Kidney epithelial cell (primary cell): Measurements from ENCODE around the gene TRIM51. TPM values are rescaled to one million over a fixed set of nuclear protein-coding genes. Genes with fewer than 3 reads are reported as not detected.
"Not testable (repeated sequence)": the region's sequence is repeated elsewhere in the genome, so short reads cannot be mapped to it uniquely, and the experiment has no call there.

Source experiments
- DNase-seq: peaks from one replicate; pipeline ENCODE4 v3.0.0-alpha.2; 2010; ENCODE audit warnings: low read depth
- H3K27me3 ChIP-seq: 2 replicates; pipeline ENCODE4 v1.6.0; 2011; ENCODE audit warnings: low read length; ENCODE audit not compliant: control insufficient read depth, insufficient read depth
- H3K36me3 ChIP-seq: 2 replicates; pipeline ENCODE4 v1.5.1; 2011; ENCODE audit warnings: low read length; ENCODE audit not compliant: control insufficient read depth, insufficient read depth
- H3K4me3 ChIP-seq: 2 replicates; pipeline ENCODE4 v1.5.1; 2011; ENCODE audit warnings: low read depth, mild to moderate bottlenecking, control low read depth, low read length
- CTCF ChIP-seq: IDR thresholded peaks from 2 replicates; pipeline ENCODE4 v1.5.1; 2011; ENCODE audit warnings: mild to moderate bottlenecking, moderate library complexity, low read length, control low read depth, inconsistent platforms; ENCODE audit not compliant: insufficient read depth, poor library complexity, severe bottlenecking
- total RNA-seq: library from RNA; depleted of rRNA; stranded (reverse); fragments of >200 nt; gene quantifications from 2 replicates; pipeline ENCODE4 v1.2.3, GENCODE V29; 2015

TRIM51 gene
- total RNA-seq, 1 donor from 2014 or later: not detected

GRCh38 chr11:55885481-55885880, 2.4 kb downstream of the TRIM51 start:
- not testable (repeated sequence) for H3K27me3 ChIP-seq

GRCh38 chr11:55895216-55895615, 12.1 kb downstream of the TRIM51 start:
- no peak overlapping the region for H3K4me3 ChIP-seq
- H3K36me3 ChIP-seq: no peaks in the 10 kb centered on the region
- TF ChIP-seq CTCF: no peak
- no peaks in the 10 kb centered on the region for H3K27me3 ChIP-seq
- no peak for DNase-seq

More at GRCh38 chr11:55885481-55885880, 2.4 kb downstream of the TRIM51 start:
- DNase-seq, H3K4me3 ChIP-seq, H3K36me3 ChIP-seq: not testable (repeated sequence)

GRCh38 chr11:55902308-55902707, 19.2 kb downstream of the TRIM51 start:
- no peak for TF ChIP-seq CTCF
- no peak for DNase-seq
- H3K36me3 ChIP-seq: no peaks in the 10 kb centered on the region

GRCh38 chr11:55914482-55914881, 31.4 kb downstream of the TRIM51 start, which contains the start of gene OR5W2:
OR5W2 (minus strand) TSS chr11:55914582; CDS start chr11:55914582, 0 bp downstream.
- Histone ChIP-seq H3K36me3 (no peaks in the 10 kb centered on the region), H3K27me3 (no peaks in the 10 kb centered on the region), H3K4me3 (no peak within 1 kb of the TSS)
- DNase-seq: no peak
- TF ChIP-seq CTCF: no peak

More at GRCh38 chr11:55902308-55902707, 19.2 kb downstream of the TRIM51 start:
- Histone ChIP-seq H3K4me3 (no peak overlapping the region), H3K27me3 (no peaks in the 10 kb centered on the region)

GRCh38 chr11:55920537-55920936, 37.4 kb downstream of the TRIM51 start:
- TF ChIP-seq CTCF: no peak
- DNase-seq: no peak
- Histone ChIP-seq H3K36me3 (no peaks in the 10 kb centered on the region), H3K4me3 (no peak overlapping the region), H3K27me3 (no peaks in the 10 kb centered on the region)

- H3K27me3 ChIP-seq: no peaks in the 10 kb centered on the region
- DNase-seq: no peak
- H3K4me3 ChIP-seq: no peak within 1 kb of the TSS
- no peaks in the 10 kb centered on the region for H3K36me3 ChIP-seq
- TF ChIP-seq CTCF: no peak
Measured at GRCh38 chr11:55936300-55936699, 53.2 kb downstream of the TRIM51 start, which contains the start of gene OR5I1. OR5I1 (minus strand) TSS chr11:55936400; CDS start chr11:55936400, 0 bp downstream.

Other genes with a start within 250 kb of the TRIM51 start
- gene OR4P4, start 248.2 kb upstream of the TRIM51 start, total RNA-seq: not detected in 2 replicates
- gene OR4S2, start 235.0 kb upstream of the TRIM51 start, total RNA-seq: not detected in 2 replicates
- not detected in 2 replicates for gene OR4C6, start 221.1 kb upstream of the TRIM51 start, total RNA-seq
- not detected in 2 replicates for gene OR5D13, start 109.9 kb upstream of the TRIM51 start, total RNA-seq
- gene OR5D14, start 87.7 kb upstream of the TRIM51 start, total RNA-seq: not detected in 2 replicates
- gene OR5L1, start 71.9 kb upstream of the TRIM51 start, total RNA-seq: not detected in 2 replicates
- not detected in 2 replicates for gene OR5D18, start 63.7 kb upstream of the TRIM51 start, total RNA-seq
- not detected in 2 replicates for gene OR5L2, start 56.1 kb upstream of the TRIM51 start, total RNA-seq
- gene OR5D16, start 44.5 kb upstream of the TRIM51 start, total RNA-seq: not detected in 2 replicates
- not detected in 2 replicates for gene OR5W2, start 31.3 kb downstream of the TRIM51 start, total RNA-seq
- gene OR5I1, start 53.1 kb downstream of the TRIM51 start, total RNA-seq: not detected in 2 replicates
- not detected in 2 replicates for gene OR10AG1, start 86.6 kb downstream of the TRIM51 start, total RNA-seq
- gene OR5F1, start 111.3 kb downstream of the TRIM51 start, total RNA-seq: not detected in 2 replicates
- gene OR5AS1, start 144.4 kb downstream of the TRIM51 start, total RNA-seq: not detected in 2 replicates
- gene OR8I2, start 210.0 kb downstream of the TRIM51 start, total RNA-seq: not detected in 2 replicates
- gene OR8H2, start 220.4 kb downstream of the TRIM51 start, total RNA-seq: not detected in 2 replicates
- not detected in 2 replicates for gene OR8H3, start 239.1 kb downstream of the TRIM51 start, total RNA-seq